Measurements from ENCODE around the gene SUN1. TPM values are rescaled to one million over a fixed set of nuclear protein-coding genes. Genes with fewer than 3 reads are reported as not detected.
A peak's percentile ranks its signal among the peaks of the same experiment; 100 is the strongest.

Gene SUN1
- total and polyA plus RNA-seq, 9 of the 15 experiments (the other 6 are each of a cell fraction or from before 2014, with no cell fraction given) = 36.8 to 132 (median 62.3) TPM

DNA sequence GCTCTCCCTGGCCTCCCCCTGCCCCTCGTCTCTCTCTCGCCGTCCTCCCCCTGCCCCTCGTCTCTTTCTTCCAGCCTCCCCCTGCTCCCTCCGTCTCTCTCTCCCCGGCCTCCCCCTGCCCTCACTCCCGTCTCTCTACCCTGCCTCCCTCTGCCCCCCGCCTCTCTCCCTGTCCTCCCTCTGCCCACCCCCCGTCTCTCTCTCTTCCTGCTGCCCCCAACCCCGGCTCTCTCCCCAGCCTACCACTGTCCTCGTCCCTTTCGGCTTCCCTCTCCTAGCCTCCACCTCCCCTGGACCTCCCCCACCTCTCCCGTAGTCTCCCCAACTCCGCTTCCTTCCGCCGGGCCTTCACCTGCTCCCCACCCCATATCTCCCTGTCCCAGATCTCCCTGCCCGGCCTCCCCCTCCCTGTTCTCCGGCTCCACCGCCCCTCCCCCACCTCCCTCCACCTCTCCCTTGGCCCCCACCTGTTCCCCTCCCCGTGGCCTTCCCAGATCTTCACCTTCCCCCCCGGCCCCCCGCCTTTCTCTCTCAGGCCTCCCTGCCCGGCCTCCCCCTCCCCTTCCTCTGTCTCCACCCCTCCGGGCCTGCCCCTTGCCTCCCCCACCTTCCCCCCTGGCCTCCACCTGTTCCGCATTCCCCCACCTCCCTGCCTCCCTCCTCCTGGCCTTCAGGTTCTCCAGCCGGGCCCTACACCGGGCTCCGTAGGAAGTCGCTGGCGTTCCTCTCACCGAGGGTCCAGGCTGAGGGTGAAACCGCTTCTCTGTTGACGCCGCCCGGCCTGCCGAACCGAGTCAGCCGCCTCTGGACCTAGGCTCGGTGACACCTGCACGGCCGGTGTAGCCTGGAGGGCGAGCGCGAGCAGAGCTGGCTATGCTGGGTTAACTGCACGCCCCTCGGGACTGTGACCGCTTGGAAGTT lies 45.3 kb downstream of the SUN1 start (continued):
- TF ChIP-seq CEBPG (CRISPR knock-in tag; IDR thresholded peaks at IDR 0.05) (no peak), CEBPG (tag; conservative IDR thresholded peaks at IDR 0.05 in 1 of 2, IDR thresholded peaks at IDR 0.05 in 1 of 2) (no peak), ZNF274 (IDR thresholded peaks at IDR 0.05; ENCODE audit: borderline replicate concordance, low read depth, low read length) (no peak), TAF7 (tag; IDR thresholded peaks at IDR 0.05) (no peak), MTA1 (IDR thresholded peaks at IDR 0.05; ENCODE audit: borderline replicate concordance) (peak; percentile 49; the same call in 1 of the 2 replicates), TOE1 (IDR thresholded peaks at IDR 0.05; ENCODE audit: borderline replicate concordance) (no peak), TOE1 (CRISPR knock-in tag; IDR thresholded peaks at IDR 0.05; ENCODE audit: borderline replicate concordance, low read depth) (no peak), NCOR1 (IDR thresholded peaks at IDR 0.05) (peak; percentile 76), CLOCK (CRISPR knock-in tag; IDR thresholded peaks at IDR 0.05; ENCODE audit: borderline replicate concordance) (no peak), SMC3 (conservative IDR thresholded peaks at IDR 0.05; ENCODE audit: insufficient read depth, low read depth, low read length) (no peak), ZNF584 (CRISPR knock-in tag; IDR thresholded peaks at IDR 0.05; ENCODE audit: low read depth) (no peak), STAT5A (IDR thresholded peaks at IDR 0.05; ENCODE audit: borderline replicate concordance, low read length) (no peak), CBX8 (IDR thresholded peaks at IDR 0.05; ENCODE audit: borderline replicate concordance, extremely low read depth, low read depth, low read length, poor library complexity, severe bottlenecking) (no peak), SMAD1 (IDR thresholded peaks at IDR 0.05; ENCODE audit: low read depth, low read length, partially characterized antibody) (no peak), TFE3 (CRISPR knock-in tag; IDR thresholded peaks at IDR 0.05) (no peak), ZNF551 (CRISPR knock-in tag; IDR thresholded peaks at IDR 0.05) (no peak)
- TF ChIP-seq, protein P1, sequence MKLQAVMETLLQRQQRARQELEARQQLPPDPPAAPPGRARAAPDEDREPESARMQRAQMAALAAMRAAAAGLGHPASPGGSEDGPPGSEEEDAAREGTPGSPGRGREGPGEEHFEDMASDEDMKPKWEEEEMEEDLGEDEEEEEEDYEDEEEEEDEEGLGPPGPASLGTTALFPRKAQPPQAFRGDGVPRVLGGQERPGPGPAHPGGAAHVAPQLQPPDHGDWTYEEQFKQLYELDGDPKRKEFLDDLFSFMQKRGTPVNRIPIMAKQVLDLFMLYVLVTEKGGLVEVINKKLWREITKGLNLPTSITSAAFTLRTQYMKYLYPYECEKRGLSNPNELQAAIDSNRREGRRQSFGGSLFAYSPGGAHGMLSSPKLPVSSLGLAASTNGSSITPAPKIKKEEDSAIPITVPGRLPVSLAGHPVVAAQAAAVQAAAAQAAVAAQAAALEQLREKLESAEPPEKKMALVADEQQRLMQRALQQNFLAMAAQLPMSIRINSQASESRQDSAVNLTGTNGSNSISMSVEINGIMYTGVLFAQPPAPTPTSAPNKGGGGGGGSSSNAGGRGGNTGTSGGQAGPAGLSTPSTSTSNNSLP (IDR thresholded peaks at IDR 0.05; ENCODE audit: borderline replicate concordance, low read depth, low read length) = no peak
